Measurements from ENCODE around the gene ROMO1. TPM values are rescaled to one million over a fixed set of nuclear protein-coding genes. Genes with fewer than 3 reads are reported as not detected.
"Not testable (repeated sequence)": the region's sequence is repeated elsewhere in the genome, so short reads cannot be mapped to it uniquely, and the experiment has no call there.

The ROMO1 gene
- total and polyA plus RNA-seq, 10 of the 15 experiments (the other 5 are each of a cell fraction or from before 2014, with no cell fraction given): 23.2 to 631 (median 352) TPM

- Histone ChIP-seq H2AFZ (ENCODE audit: control insufficient read depth, low read depth, low read length) (no peak overlapping the region), H3K4me1 (ENCODE audit: control insufficient read depth, insufficient read depth, low read length) (no peaks in the 10 kb centered on the region; the same call in 1 of the 2 replicates), H3K9ac (ENCODE audit: control insufficient read depth, insufficient read depth, low read length) (no peak overlapping the region), H3K4me3 (no peak overlapping the region), H3K9me3 (replicated peaks; ENCODE audit: control insufficient read depth, insufficient read depth, low read length) (no peaks in the 10 kb centered on the region), H3K79me2 (ENCODE audit: control insufficient read depth, insufficient read depth, low read length) (peaks cover 38% of the 10 kb centered on the region), H3K36me3 (ENCODE audit: control insufficient read depth in 2 of 2, insufficient read depth in 2 of 2, low read length in 1 of 2) (peaks cover 27 to 51% of the 10 kb centered on the region in 2 experiments), H4K20me1 (ENCODE audit: control insufficient read depth, insufficient read depth) (peaks cover 12% of the 10 kb centered on the region), H3K27me3 (replicated peaks in 1 of 2; ENCODE audit: control insufficient read depth in 2 of 2, insufficient read depth in 2 of 2, low read length in 1 of 2) (no peaks in the 10 kb centered on the region), H3K27ac (ENCODE audit: control insufficient read depth, insufficient read depth) (no peak overlapping the region), H3K4me2 (ENCODE audit: control insufficient read depth, insufficient read depth) (no peak overlapping the region)
- FAIRE-seq (no peak), DNase-seq (ENCODE audit: low read depth, low spot score) (no peak), ATAC-seq (no peak)
- TF ChIP-seq BHLHE40 (IDR thresholded peaks at IDR 0.05; ENCODE audit: borderline replicate concordance in 1 of 2, low read depth in 2 of 2, low read length in 1 of 2): no peak
- TF ChIP-seq POLR2A (IDR thresholded peaks at IDR 0.05; ENCODE audit: low read depth, low read length): peak; percentile 22; the same call in 1 of the 2 replicates
- intact Hi-C loops (cut with micrococcal nuclease; ENCODE audit: unreplicated experiment): no loop called here
- 98% methylated on average over 3 of the region's 3 CpGs for WGBS (ENCODE audit: insufficient coverage, insufficient replicate concordance, low lambda C conversion rate, missing lambda C conversion rate)
- ChIA-PET SMC1A (ENCODE audit: uncharacterized antibody, unreplicated experiment) (interaction anchor here (1.7 kb wide), 1 partner anchor 9 kb away, joined by 3 read pairs; no protein-coding TSS in a partner anchor), CTCF (interaction anchor here (0.5 kb wide), 1 partner anchor 195 kb away, joined by 5 read pairs; no protein-coding TSS in a partner anchor), RAD21 (ENCODE audit: unreplicated experiment) (interaction anchor here (0.7 kb wide), 2 partner anchors 47 to 434 kb away, joined by 3 to 5 read pairs; no protein-coding TSS in a partner anchor), POLR2A (interaction anchor here (0.8 to 1.8 kb wide), 2 partner anchors 10 to 102 kb away, joined by 3 to 6 read pairs; no protein-coding TSS in a partner anchor)
- no TSS peak for BruUV-seq (replicated peaks)
- in situ Hi-C loops (cut with MboI): no loop called here
These were observed 22.4 kb downstream of the ROMO1 start for GRCh38 chr20:35721621-35722020.

DNA sequence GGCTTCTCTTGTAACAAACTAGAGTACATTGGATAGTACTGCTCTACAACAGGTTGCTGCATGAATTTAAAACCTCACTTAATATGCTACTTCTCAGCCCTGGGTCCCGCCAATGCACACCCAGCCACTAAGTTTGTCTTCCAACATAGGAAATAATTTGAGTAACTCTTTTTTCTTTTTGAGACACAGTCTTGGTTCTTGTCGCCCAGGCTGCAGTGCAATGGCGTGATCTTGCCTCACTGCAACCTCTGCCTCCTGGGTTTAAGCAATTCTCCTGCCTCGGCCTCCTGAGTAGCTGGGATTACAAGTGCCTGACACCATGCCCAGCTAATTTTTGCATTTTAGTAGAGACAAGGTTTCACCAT is 24.1 kb downstream of the ROMO1 start:
- SMC1A ChIA-PET (ENCODE audit: uncharacterized antibody, unreplicated experiment): interaction anchor here (1.2 to 1.7 kb wide), 2 partner anchors 7 to 16 kb away, joined by 3 read pairs; no protein-coding TSS in a partner anchor
- intact Hi-C loops (cut with micrococcal nuclease; ENCODE audit: unreplicated experiment); H3K9ac ChIP-seq (ENCODE audit: control insufficient read depth, insufficient read depth, low read length); RAD21 ChIA-PET (ENCODE audit: unreplicated experiment); in situ Hi-C loops (cut with MboI); DNase-seq (ENCODE audit: low read depth, low spot score); H3K4me3 ChIP-seq; H3K27me3 ChIP-seq (replicated peaks in 1 of 2; ENCODE audit: control insufficient read depth in 2 of 2, insufficient read depth in 2 of 2, low read length in 1 of 2); H3K27ac ChIP-seq (ENCODE audit: control insufficient read depth, insufficient read depth); BruUV-seq (replicated peaks); CTCF ChIA-PET; H3K4me2 ChIP-seq (ENCODE audit: control insufficient read depth, insufficient read depth); H3K4me1 ChIP-seq (ENCODE audit: control insufficient read depth, insufficient read depth, low read length); POLR2A ChIA-PET; FAIRE-seq; H3K9me3 ChIP-seq (replicated peaks; ENCODE audit: control insufficient read depth, insufficient read depth, low read length); H2AFZ ChIP-seq (ENCODE audit: control insufficient read depth, low read depth, low read length): not testable (repeated sequence)
- Histone ChIP-seq H3K79me2 (ENCODE audit: control insufficient read depth, insufficient read depth, low read length) (peaks cover 44% of the 10 kb centered on the region), H4K20me1 (ENCODE audit: control insufficient read depth, insufficient read depth) (peaks cover 14% of the 10 kb centered on the region), H3K36me3 (ENCODE audit: control insufficient read depth in 2 of 2, insufficient read depth in 2 of 2, low read length in 1 of 2) (peaks cover 29 to 45% of the 10 kb centered on the region in 2 experiments)
- 0 out of 2 replicates have a peak, but pooled peaks have one; percentile 37 for TF ChIP-seq POLR2AphosphoS5 (IDR thresholded peaks at IDR 0.05; ENCODE audit: low read length)
- ATAC-seq: peak; percentile 10; the same call in 2 of the 3 replicates
- 89% methylated on average over 4 of the region's 4 CpGs for WGBS (ENCODE audit: insufficient coverage, insufficient replicate concordance, low lambda C conversion rate, missing lambda C conversion rate)

Data from GM12878 (cell line).